Measurements from ENCODE around the gene NTNG2.

DNA sequence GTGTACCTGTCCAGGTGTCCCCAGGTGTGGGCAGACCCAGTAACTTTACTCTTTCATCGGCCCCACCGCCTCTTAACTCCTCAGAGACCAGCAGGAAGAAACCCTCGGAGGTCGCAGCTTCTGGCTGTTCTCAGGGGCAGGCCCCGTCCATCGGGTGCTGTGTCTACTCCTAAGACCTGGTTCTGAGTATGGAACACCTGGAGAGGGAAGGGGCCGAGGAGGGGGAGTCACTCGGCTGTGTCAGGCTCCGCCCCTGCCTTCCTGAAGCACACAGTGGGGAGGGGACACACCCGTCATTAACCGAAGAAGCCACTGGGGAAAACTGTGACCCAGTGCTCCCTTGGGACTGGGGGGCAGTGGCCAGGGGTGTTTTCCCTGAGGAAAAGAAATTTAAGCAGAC lies 22.3 kb downstream of the NTNG2 start:
- TF ChIP-seq POLR2AphosphoS5 (IDR thresholded peaks at IDR 0.05) = no peak
- TF ChIP-seq, protein P1, sequence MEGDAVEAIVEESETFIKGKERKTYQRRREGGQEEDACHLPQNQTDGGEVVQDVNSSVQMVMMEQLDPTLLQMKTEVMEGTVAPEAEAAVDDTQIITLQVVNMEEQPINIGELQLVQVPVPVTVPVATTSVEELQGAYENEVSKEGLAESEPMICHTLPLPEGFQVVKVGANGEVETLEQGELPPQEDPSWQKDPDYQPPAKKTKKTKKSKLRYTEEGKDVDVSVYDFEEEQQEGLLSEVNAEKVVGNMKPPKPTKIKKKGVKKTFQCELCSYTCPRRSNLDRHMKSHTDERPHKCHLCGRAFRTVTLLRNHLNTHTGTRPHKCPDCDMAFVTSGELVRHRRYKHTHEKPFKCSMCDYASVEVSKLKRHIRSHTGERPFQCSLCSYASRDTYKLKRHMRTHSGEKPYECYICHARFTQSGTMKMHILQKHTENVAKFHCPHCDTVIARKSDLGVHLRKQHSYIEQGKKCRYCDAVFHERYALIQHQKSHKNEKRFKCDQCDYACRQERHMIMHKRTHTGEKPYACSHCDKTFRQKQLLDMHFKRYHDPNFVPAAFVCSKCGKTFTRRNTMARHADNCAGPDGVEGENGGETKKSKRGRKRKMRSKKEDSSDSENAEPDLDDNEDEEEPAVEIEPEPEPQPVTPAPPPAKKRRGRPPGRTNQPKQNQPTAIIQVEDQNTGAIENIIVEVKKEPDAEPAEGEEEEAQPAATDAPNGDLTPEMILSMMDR (IDR thresholded peaks at IDR 0.05) = no peak

Data from transverse colon (tissue), 4 donors.